NCI-H510A treated with DMSO at 0.1 percent for 48 hours (cell line): Measurements from ENCODE around the gene NTNG1.

Experiments used
- DNase-seq: peaks from one replicate; lab custom pipeline; 2025; lab: John Stamatoyannopoulos, UW

The NTNG1 gene

GRCh38 chr1:107262467-107263286 is 121.8 kb downstream of the NTNG1 start:
- DNase-seq = no peak

- DNase-seq = no peak
Measured at GRCh38 chr1:107263291-107263915, 122.6 kb downstream of the NTNG1 start.

GRCh38 chr1:107264007-107264406 is 123.2 kb downstream of the NTNG1 start:
- no peak for DNase-seq

GRCh38 chr1:107264561-107264960 is 123.7 kb downstream of the NTNG1 start:
- no peak for DNase-seq

- no peak for DNase-seq
Measured at GRCh38 chr1:107267489-107267888, 126.7 kb downstream of the NTNG1 start.

- DNase-seq = no peak
Measured at GRCh38 chr1:107272321-107272720, 131.5 kb downstream of the NTNG1 start.

- no peak for DNase-seq
Measured at GRCh38 chr1:107273515-107273914, 132.7 kb downstream of the NTNG1 start.

- DNase-seq = no peak
Measured at GRCh38 chr1:107274227-107274626, 133.4 kb downstream of the NTNG1 start.

- DNase-seq = no peak
Measured at GRCh38 chr1:107276247-107276646, 135.4 kb downstream of the NTNG1 start.

- peak; percentile 7 for DNase-seq
Measured at GRCh38 chr1:107277022-107277421, 136.2 kb downstream of the NTNG1 start.

GRCh38 chr1:107286125-107286524 is 145.3 kb downstream of the NTNG1 start:
- DNase-seq = no peak

- no peak for DNase-seq
Measured at GRCh38 chr1:107291987-107292386, 151.1 kb downstream of the NTNG1 start.

- DNase-seq = no peak
Measured at GRCh38 chr1:107293901-107294613, 153.2 kb downstream of the NTNG1 start.

- DNase-seq = no peak
Measured at GRCh38 chr1:107294686-107295085, 153.8 kb downstream of the NTNG1 start.

GRCh38 chr1:107297681-107298080 is 156.8 kb downstream of the NTNG1 start:
- no peak for DNase-seq

GRCh38 chr1:107298526-107298925 is 157.7 kb downstream of the NTNG1 start:
- no peak for DNase-seq

- DNase-seq = no peak
Measured at GRCh38 chr1:107299521-107299920, 158.7 kb downstream of the NTNG1 start.

GRCh38 chr1:107309962-107310361 is 169.1 kb downstream of the NTNG1 start:
- no peak for DNase-seq

GRCh38 chr1:107315652-107316051 is 174.8 kb downstream of the NTNG1 start:
- DNase-seq = no peak

GRCh38 chr1:107318932-107319331 is 178.1 kb downstream of the NTNG1 start:
- DNase-seq = no peak

GRCh38 chr1:107323784-107324183 is 182.9 kb downstream of the NTNG1 start:
- no peak for DNase-seq

- no peak for DNase-seq
Measured at GRCh38 chr1:107326824-107327445, 186.1 kb downstream of the NTNG1 start.
